Myometrial cell (primary cell): Measurements from ENCODE around the gene SPEM1. TPM values are rescaled to one million over a fixed set of nuclear protein-coding genes. Genes with fewer than 3 reads are reported as not detected.

Experiments used
- total RNA-seq: library from RNA; depleted of rRNA; stranded (reverse); fragments of >200 nt; gene quantifications from 2 replicates; pipeline ENCODE4 v1.2.3, GENCODE V29; 2015

SPEM1 gene, protein sequence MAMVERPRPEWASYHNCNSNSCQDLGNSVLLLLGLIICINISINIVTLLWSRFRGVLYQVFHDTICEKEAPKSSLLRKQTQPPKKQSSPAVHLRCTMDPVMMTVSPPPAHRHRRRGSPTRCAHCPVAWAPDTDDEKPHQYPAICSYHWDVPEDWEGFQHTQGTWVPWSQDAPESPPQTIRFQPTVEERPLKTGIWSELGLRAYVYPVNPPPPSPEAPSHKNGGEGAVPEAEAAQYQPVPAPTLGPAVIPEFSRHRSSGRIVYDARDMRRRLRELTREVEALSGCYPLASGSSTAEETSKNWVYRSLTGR
- total RNA-seq = not detected in 2 replicates

DNA sequence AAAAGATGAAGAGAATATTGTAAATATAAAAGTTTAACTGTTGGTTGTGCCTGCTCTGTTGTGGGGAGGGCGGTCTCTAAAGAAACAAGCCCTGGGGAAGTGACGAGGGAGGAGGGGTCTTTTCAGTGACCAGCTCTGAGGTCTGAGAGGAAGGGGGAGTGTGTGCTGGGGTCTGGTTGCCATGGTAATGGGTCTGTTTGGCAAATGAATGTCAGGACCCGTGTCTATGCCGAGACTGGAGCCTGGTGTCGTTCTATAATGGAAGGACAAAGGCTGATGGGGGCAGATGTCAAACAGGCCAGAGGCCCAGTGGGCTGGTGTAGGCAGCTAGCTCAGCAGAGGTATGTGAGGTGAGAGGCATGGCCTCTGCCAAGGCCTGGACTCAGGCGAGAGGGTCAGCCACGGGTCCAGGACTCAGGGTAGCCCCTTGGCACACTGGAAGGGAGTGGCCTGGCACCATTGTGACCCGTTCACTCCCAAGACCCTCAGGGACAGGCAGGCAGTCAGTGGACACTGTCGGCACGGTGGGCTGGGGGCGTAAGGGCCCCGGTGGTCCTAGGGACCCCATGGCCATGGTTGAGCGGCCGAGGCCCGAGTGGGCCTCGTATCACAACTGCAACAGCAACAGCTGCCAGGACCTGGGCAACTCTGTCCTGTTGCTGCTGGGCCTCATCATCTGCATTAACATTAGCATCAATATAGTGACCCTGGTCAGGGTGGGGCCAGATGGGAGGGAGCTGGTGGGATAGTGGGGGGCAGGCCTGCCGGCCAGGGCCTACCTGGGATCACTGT lies at the start of gene SPEM1:
Gene SPEM1, plus strand, starts transcription at position 506 of the 792 bp plus-strand sequence. Its CDS starts 61 bp downstream, at position 567.

GRCh38 chr17:7380855-7381683 lies 39.1 kb upstream of the SPEM1 start, which contains the start of gene TNK1:
Gene TNK1, plus strand, starts transcription at chr17:7381089. Its CDS starts 1,838 bp downstream, at chr17:7382927.

GRCh38 chr17:7394452-7395191 lies 25.5 kb upstream of the SPEM1 start, which contains the start of gene PLSCR3:
Gene PLSCR3, minus strand, starts transcription at chr17:7394525. Its CDS starts 415 bp downstream, at chr17:7394110.

GRCh38 chr17:7403977-7404736 lies 16.0 kb upstream of the SPEM1 start, which contains the start of gene TMEM256:
Gene TMEM256, minus strand, starts transcription at chr17:7404097. Its CDS starts 13 bp downstream, at chr17:7404084.

GRCh38 chr17:7407485-7408251 lies 12.5 kb upstream of the SPEM1 start, which contains the start of gene NLGN2:
Gene NLGN2, plus strand, starts transcription at chr17:7407845. Its CDS starts 411 bp downstream, at chr17:7408256.

DNA sequence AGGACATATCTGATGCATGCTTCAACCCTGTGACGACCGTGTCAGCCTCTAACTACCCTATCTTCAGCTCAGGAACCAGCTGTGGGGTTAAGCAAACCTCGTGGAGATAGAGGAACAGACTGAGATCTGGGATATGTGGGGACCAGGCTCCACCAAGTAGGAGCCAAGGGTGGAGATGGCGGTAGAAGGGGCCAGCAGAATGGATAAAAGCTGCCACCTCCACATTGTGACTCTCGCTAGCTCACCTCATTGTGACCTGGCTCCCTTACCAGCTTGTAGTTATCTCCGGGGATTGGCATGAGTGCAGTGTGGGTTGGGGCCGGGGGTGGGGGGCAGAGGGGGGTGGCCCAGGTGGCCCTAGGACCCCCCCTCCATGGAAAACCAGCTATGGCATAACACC lies 5.2 kb downstream of the SPEM1 start, which contains the start of gene SPEM2:
Gene SPEM2, plus strand, starts transcription at position 301 of the 400 bp plus-strand sequence. Its CDS starts 73 bp downstream, at position 374.

GRCh38 chr17:7428557-7428956 lies 8.4 kb downstream of the SPEM1 start, which contains the start of gene SPEM3:
Gene SPEM3, plus strand, starts transcription at chr17:7428857. Its CDS starts 46 bp downstream, at chr17:7428903.

GRCh38 chr17:7439462-7440112 lies 19.5 kb downstream of the SPEM1 start, which contains the start of gene FGF11:
Gene FGF11, plus strand, starts transcription at chr17:7439512. Its CDS starts 109 bp downstream, at chr17:7439621.

DNA sequence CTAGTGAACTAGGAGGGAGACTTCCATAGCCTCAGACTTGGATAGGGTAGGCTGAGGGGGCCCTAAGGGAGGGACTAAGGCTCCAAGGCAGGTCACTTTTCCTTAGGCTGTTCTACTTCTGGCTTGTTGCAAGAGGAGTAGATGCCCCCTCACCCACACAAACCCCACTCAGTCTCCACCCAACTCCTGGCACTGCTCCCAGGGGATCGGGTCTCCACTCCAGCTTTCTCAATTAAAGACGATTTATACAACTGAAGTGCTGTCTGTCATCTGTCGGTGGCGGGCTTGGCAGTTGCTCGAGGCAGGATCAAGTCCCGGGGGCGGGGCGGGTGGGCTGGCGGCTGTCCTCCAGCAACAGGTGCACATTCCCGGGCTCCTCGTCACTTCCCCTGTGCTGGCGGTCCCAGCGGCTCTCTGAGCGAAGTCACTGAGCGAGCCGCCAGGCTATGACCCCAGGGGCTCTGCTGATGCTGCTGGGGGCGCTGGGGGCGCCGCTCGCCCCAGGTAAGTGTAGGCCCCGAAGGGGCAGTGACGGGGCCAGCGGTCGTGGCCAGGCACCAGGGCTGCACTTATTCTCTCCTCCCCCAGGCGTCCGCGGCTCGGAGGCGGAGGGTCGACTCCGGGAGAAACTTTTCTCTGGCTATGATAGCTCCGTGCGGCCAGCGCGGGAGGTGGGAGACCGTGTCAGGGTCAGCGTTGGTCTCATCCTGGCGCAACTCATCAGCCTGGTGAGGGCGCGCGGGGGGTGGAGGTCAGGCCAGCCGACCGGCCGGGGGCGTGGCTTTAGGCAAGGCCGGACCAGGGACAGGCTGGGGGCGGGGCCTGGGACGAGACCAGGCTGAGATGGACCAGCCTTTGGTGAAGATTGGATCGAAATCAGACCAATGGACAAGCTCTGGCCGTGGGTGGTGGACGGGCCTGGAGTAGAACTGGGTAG lies 24.8 kb downstream of the SPEM1 start, which contains the start of gene CHRNB1:
Gene CHRNB1, plus strand, starts transcription at position 380 of the 937 bp plus-strand sequence. Its CDS starts 67 bp downstream, at position 447.

Other genes starting within 250 kb of the SPEM1 start
- 3.5 TPM in 1 of 2 replicates, not detected in the other for gene ASGR1, start 241.0 kb upstream of the SPEM1 start, total RNA-seq
- 13.3 and 14.0 TPM in 2 replicates for gene DLG4, start 200.5 kb upstream of the SPEM1 start, total RNA-seq
- gene ACADVL, start 200.4 kb upstream of the SPEM1 start, total RNA-seq = 227 and 236 TPM in 2 replicates
- 57.9 and 59.5 TPM in 2 replicates for gene DVL2, start 185.8 kb upstream of the SPEM1 start, total RNA-seq
- 31.1 and 86.7 TPM in 2 replicates for gene PHF23, start 180.9 kb upstream of the SPEM1 start, total RNA-seq
- 153 and 283 TPM in 2 replicates for gene GABARAP, start 177.9 kb upstream of the SPEM1 start, total RNA-seq
- 45.3 and 48.7 TPM in 2 replicates for gene CTDNEP1, start 168.6 kb upstream of the SPEM1 start, total RNA-seq
- 38.6 and 43.2 TPM in 2 replicates for gene ELP5, start 168.1 kb upstream of the SPEM1 start, total RNA-seq
- gene CLDN7, start 157.8 kb upstream of the SPEM1 start, total RNA-seq = 60.3 and 62.3 TPM in 2 replicates
- gene SLC2A4, start 138.6 kb upstream of the SPEM1 start, total RNA-seq = not detected in 2 replicates
- not detected in 2 replicates for gene YBX2, start 125.7 kb upstream of the SPEM1 start, total RNA-seq
- 986 and 1,002 TPM in 2 replicates for gene EIF5A, start 112.7 kb upstream of the SPEM1 start, total RNA-seq
- 68.2 and 94.6 TPM in 2 replicates for gene GPS2, start 105.0 kb upstream of the SPEM1 start, total RNA-seq
- gene NEURL4, start 91.0 kb upstream of the SPEM1 start, total RNA-seq = 9.2 and 11.7 TPM in 2 replicates
- 0.71 and 2.3 TPM in 2 replicates for gene ACAP1, start 83.8 kb upstream of the SPEM1 start, total RNA-seq
- 15.6 and 17.5 TPM in 2 replicates for gene KCTD11, start 68.2 kb upstream of the SPEM1 start, total RNA-seq
- gene TMEM95, start 65.2 kb upstream of the SPEM1 start, total RNA-seq = not detected in 2 replicates
- gene TNK1, start 39.2 kb upstream of the SPEM1 start, total RNA-seq = 0.18 and 0.29 TPM in 2 replicates
- gene PLSCR3, start 25.8 kb upstream of the SPEM1 start, total RNA-seq = 60.4 and 85.3 TPM in 2 replicates
- 160 and 240 TPM in 2 replicates for gene TMEM256, start 16.2 kb upstream of the SPEM1 start, total RNA-seq
- 18.3 and 20.2 TPM in 2 replicates for gene NLGN2, start 12.5 kb upstream of the SPEM1 start, total RNA-seq
- gene SPEM2, start 5.3 kb downstream of the SPEM1 start, total RNA-seq = not detected in 2 replicates
- gene SPEM3, start 8.5 kb downstream of the SPEM1 start, total RNA-seq = not detected in 2 replicates
- gene TMEM102, start 15.1 kb downstream of the SPEM1 start, total RNA-seq = 1.7 and 3.4 TPM in 2 replicates
- 0.29 and 1.1 TPM in 2 replicates for gene FGF11, start 19.2 kb downstream of the SPEM1 start, total RNA-seq
- 3.5 and 7.1 TPM in 2 replicates for gene CHRNB1, start 24.7 kb downstream of the SPEM1 start, total RNA-seq
- 23.2 and 24.2 TPM in 2 replicates for gene ZBTB4, start 59.3 kb downstream of the SPEM1 start, total RNA-seq
- not detected in 2 replicates for gene SLC35G6, start 61.1 kb downstream of the SPEM1 start, total RNA-seq
- 44.7 and 56.2 TPM in 2 replicates for gene POLR2A, start 64.0 kb downstream of the SPEM1 start, total RNA-seq
- gene TNFSF12, start 128.7 kb downstream of the SPEM1 start, total RNA-seq = 30.6 and 36.5 TPM in 2 replicates
- 0.53 and 6.1 TPM in 2 replicates for gene TNFSF13, start 138.4 kb downstream of the SPEM1 start, total RNA-seq
- 71.2 and 76.1 TPM in 2 replicates for gene SENP3, start 141.6 kb downstream of the SPEM1 start, total RNA-seq
- 47.6 and 49.6 TPM in 2 replicates for gene CD68, start 159.3 kb downstream of the SPEM1 start, total RNA-seq
- gene MPDU1, start 163.5 kb downstream of the SPEM1 start, total RNA-seq = 280 and 394 TPM in 2 replicates
- gene SOX15, start 169.8 kb downstream of the SPEM1 start, total RNA-seq = 2.5 TPM in 1 of 2 replicates, not detected in the other
- gene FXR2, start 194.6 kb downstream of the SPEM1 start, total RNA-seq = 38.8 and 64.9 TPM in 2 replicates
- 43.4 and 46.1 TPM in 2 replicates for gene SAT2, start 207.5 kb downstream of the SPEM1 start, total RNA-seq
- gene SHBG, start 209.8 kb downstream of the SPEM1 start, total RNA-seq = 11.8 TPM in 1 of 2 replicates, not detected in the other
- gene ATP1B2, start 230.6 kb downstream of the SPEM1 start, total RNA-seq = not detected in 2 replicates